A549 (cell line): ENCODE data around the gene DAB2. TPM values are rescaled to one million over a fixed set of nuclear protein-coding genes. Genes with fewer than 3 reads are reported as not detected.

Source experiments
- ATAC-seq, 2 experiments: fragments of 200-7000 bp in 1 of 2; fragments of >200 bp in 1 of 2; cut with Nextera tagmentation in 1 of 2; cut with Tn5 transposase in 1 of 2; 3 replicates each; pipeline versions ENCODE4 v1.8.0 to v1.9.1; 2018 to 2020; ENCODE audit warnings: mild to moderate bottlenecking in 1 of 2, moderate library complexity in 1 of 2
- CTCF ChIA-PET: fragments of 300-600 bp; sonication (Branson Sonifier 250); formaldehyde crosslinking; extraction: SDS; loops from one replicate; lab custom pipeline; 2021; ENCODE audit warnings: antibody characterized with exemption, inconsistent platforms; lab: Yijun Ruan, JAX
- POLR2A ChIA-PET: fragments of 350-600 bp; formaldehyde crosslinking; extraction: SDS; loops from one replicate; lab custom pipeline; 2021; ENCODE audit warnings: antibody characterized with exemption, inconsistent platforms; lab: Yijun Ruan, JAX
- DNase-seq, 2 experiments: peaks; one replicate each; pipeline versions ENCODE4 v3.0.0 to v3.0.0-alpha.2; 2011 to 2016; ENCODE audit warnings: low read depth in 1 of 2, low spot score in 1 of 2
- FAIRE-seq: peaks from 2 replicates; lab custom pipeline; 2011; peaks lifted over from hg19 to GRCh38; lab: Jason Lieb, UNC
- H3K27ac ChIP-seq, 2 experiments: fragments of >200 bp; sonication (Bioruptor Twin); formaldehyde crosslinking; 3 replicates each; pipeline ENCODE4 v1.5.1; 2016 to 2017
- H3K4me1 ChIP-seq: fragments of >200 bp; sonication (Bioruptor Twin); formaldehyde crosslinking; 3 replicates; pipeline ENCODE4 v1.6.1; 2016
- H3K4me2 ChIP-seq: fragments of >200 bp; sonication (Bioruptor Twin); formaldehyde crosslinking; 3 replicates; pipeline ENCODE4 v1.6.1; 2016
- H3K4me3 ChIP-seq: fragments of >200 bp; sonication (Bioruptor Twin); formaldehyde crosslinking; 3 replicates; pipeline ENCODE4 v1.5.1; 2016
- H3K9me3 ChIP-seq: fragments of >200 bp; sonication (Bioruptor Twin); formaldehyde crosslinking; 3 replicates; pipeline ENCODE4 v1.6.1; 2016
- CHD2 ChIP-seq: fragments of 150-350 bp; IDR thresholded peaks from 2 replicates; pipeline ENCODE4 v1.6.1; 2014; ENCODE audit warnings: low read length; ENCODE audit not compliant: partially characterized antibody
- EHF ChIP-seq: fragments of 250-450 bp; sonication (Bioruptor Pico); IDR thresholded peaks from 2 replicates; pipeline ENCODE4 v1.5.0; 2020; ENCODE audit warnings: mild to moderate bottlenecking
- EP300 ChIP-seq, 2 experiments: fragments of >200 bp; sonication (Bioruptor Twin); formaldehyde crosslinking; IDR thresholded peaks; 2 replicates in 1 of 2; 3 replicates in 1 of 2; pipeline ENCODE4 v1.6.1; 2016 to 2017
- GATA3 ChIP-seq: IDR thresholded peaks from 2 replicates; pipeline ENCODE4 v1.6.1; 2012; ENCODE audit warnings: borderline replicate concordance
- HEYL ChIP-seq: fragments of 250-450 bp; sonication (Bioruptor Pico); IDR thresholded peaks from 2 replicates; pipeline ENCODE4 v1.8.0; 2021; ENCODE audit warnings: mild to moderate bottlenecking, moderate library complexity
- HOXB13 ChIP-seq: fragments of 250-450 bp; sonication (Bioruptor Pico); IDR thresholded peaks from 2 replicates; pipeline ENCODE4 v1.5.0; 2020; ENCODE audit warnings: low read depth, mild to moderate bottlenecking, moderate library complexity
- JUN ChIP-seq, 2 experiments: fragments of >200 bp; sonication (Bioruptor Twin); formaldehyde crosslinking; IDR thresholded peaks; 2 replicates in 1 of 2; 3 replicates in 1 of 2; pipeline ENCODE4 v1.6.1; 2016 to 2017
- JUNB ChIP-seq: fragments of >200 bp; sonication (Bioruptor Twin); formaldehyde crosslinking; IDR thresholded peaks from 2 replicates; pipeline ENCODE4 v1.6.1; 2016
- KDM1A ChIP-seq: fragments of 200-600 bp; sonication (generic); IDR thresholded peaks from 2 replicates; pipeline ENCODE4 v1.6.1; 2016; ENCODE audit warnings: low read depth, mild to moderate bottlenecking
- MAFK ChIP-seq: fragments of 450-650 bp; IDR thresholded peaks from 2 replicates; pipeline ENCODE4 v1.6.1; 2014; ENCODE audit not compliant: partially characterized antibody
- MAZ ChIP-seq: fragments of 150-350 bp; IDR thresholded peaks from 2 replicates; pipeline ENCODE4 v1.6.1; 2014; ENCODE audit warnings: antibody characterized with exemption, low read depth, low read length, borderline replicate concordance
- NPAS2 ChIP-seq: fragments of 250-450 bp; sonication (Bioruptor Pico); IDR thresholded peaks from 2 replicates; pipeline ENCODE4 v1.8.0; 2022; ENCODE audit warnings: mild to moderate bottlenecking, moderate library complexity, borderline replicate concordance
- PHF8 ChIP-seq: fragments of 200-600 bp; sonication (generic); IDR thresholded peaks from 2 replicates; pipeline ENCODE4 v1.6.1; 2016; ENCODE audit warnings: low read depth, mild to moderate bottlenecking, antibody characterized with exemption, moderate library complexity, borderline replicate concordance
- POLR2A ChIP-seq: IDR thresholded peaks from 2 replicates; pipeline ENCODE4 v1.6.1; 2012; ENCODE audit warnings: mild to moderate bottlenecking, low read length
- RCOR1 ChIP-seq: fragments of 150-350 bp; IDR thresholded peaks from 2 replicates; pipeline ENCODE4 v1.6.1; 2014; ENCODE audit warnings: antibody characterized with exemption, low read length, low read depth
- SREBF2 ChIP-seq: fragments of 450-650 bp; IDR thresholded peaks from 2 replicates; pipeline ENCODE4 v1.6.1; 2014; ENCODE audit warnings: mild to moderate bottlenecking, moderate library complexity
- ZFP36 ChIP-seq: fragments of 450-650 bp; IDR thresholded peaks from 2 replicates; pipeline ENCODE4 v1.6.1; 2014; ENCODE audit warnings: borderline replicate concordance; ENCODE audit not compliant: partially characterized antibody
- WGBS: methylation state at CpG from one replicate; pipeline ENCODE4 v1.1.6; 2017; ENCODE audit errors: missing lambda C conversion rate; 5-methylcytosine and 5-hydroxymethylcytosine counted together
- polyA plus RNA-seq, 4 experiments: library from polyadenylated mRNA; depleted of rRNA in 3 of 4; stranded (reverse); fragments of >200 nt; fragmentation: RNase III in 1 of 4; extraction: RNeasy Plus Mini Kit Qiagen cat#74134 plus additional on column Dnase treatment in 1 of 4; gene quantifications; 2 replicates in 3 of 4; 3 replicates in 1 of 4; pipeline ENCODE4 v1.2.3, GENCODE V29; 2011 to 2017
- TF ChIP-seq, protein P1 (sequence below): fragments of 150-350 bp; IDR thresholded peaks from 2 replicates; pipeline ENCODE4 v1.6.1; 2014; ENCODE audit warnings: low read depth, mild to moderate bottlenecking, low read length
- TF ChIP-seq, protein P2 (sequence below): fragments of >200 bp; sonication (Bioruptor Twin); formaldehyde crosslinking; IDR thresholded peaks from 2 replicates; pipeline ENCODE4 v1.6.1; 2016
- TF ChIP-seq, protein P3 (sequence below): fragments of >200 bp; sonication (Bioruptor Twin); formaldehyde crosslinking; IDR thresholded peaks from 3 replicates; pipeline ENCODE4 v1.6.1; 2016
- TF ChIP-seq, protein P4 (sequence below): fragments of 450-650 bp; IDR thresholded peaks from 2 replicates; pipeline ENCODE4 v1.6.1; 2014; ENCODE audit warnings: antibody characterized with exemption
- TF ChIP-seq, protein P5 (sequence below): IDR thresholded peaks from 2 replicates; pipeline ENCODE4 v1.6.1; 2012

The DAB2 gene
- polyA plus RNA-seq, 2 of the 4 experiments (the other 2 are of a cell fraction) = 13.6 to 17.1 TPM

DNA sequence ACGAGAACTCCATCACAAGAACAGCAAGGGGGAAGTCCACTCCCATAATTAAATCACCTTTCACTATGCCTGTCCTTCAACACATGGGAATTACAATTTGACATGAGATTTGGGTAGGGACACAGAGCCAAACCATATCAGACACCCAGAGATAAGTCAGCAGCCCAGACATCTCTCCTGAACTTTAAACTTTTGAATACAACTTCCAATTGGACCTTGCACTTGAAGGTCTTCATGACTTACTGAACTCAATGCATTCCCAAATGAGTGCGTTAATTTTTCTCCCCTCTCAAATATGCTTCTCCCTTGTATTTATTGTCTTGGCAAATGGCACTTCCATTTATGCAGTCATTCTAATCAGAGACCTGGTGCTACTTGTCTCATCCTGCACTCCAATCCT lies 72.6 kb downstream of the DAB2 start (continued):
- TF ChIP-seq GATA3 (no peak), JUN (IDR thresholded peaks at IDR 0.05) (no peak)
- TF ChIP-seq, protein P1, sequence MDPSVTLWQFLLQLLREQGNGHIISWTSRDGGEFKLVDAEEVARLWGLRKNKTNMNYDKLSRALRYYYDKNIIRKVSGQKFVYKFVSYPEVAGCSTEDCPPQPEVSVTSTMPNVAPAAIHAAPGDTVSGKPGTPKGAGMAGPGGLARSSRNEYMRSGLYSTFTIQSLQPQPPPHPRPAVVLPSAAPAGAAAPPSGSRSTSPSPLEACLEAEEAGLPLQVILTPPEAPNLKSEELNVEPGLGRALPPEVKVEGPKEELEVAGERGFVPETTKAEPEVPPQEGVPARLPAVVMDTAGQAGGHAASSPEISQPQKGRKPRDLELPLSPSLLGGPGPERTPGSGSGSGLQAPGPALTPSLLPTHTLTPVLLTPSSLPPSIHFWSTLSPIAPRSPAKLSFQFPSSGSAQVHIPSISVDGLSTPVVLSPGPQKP = no peak

DNA sequence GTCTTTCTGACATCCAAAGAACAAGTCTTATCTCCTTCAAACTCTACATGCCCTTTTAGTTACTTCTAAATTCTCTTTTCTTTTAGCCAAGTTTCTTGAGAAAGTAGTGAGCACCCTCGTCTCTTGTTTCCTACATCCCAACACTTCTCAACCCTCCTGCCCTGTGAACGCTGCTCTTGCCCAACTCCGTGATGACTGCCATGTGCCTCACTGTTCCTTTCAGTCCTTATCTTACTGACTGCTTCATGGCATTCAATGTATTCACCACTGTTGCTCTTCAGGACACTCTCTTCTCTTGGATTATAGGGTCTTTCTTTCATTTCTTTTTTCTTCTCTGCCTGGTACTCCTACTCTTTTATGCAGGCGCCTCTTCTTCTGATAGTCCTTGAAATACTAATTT lies 75.3 kb downstream of the DAB2 start:
- CTCF ChIA-PET = no interaction called here
- FAIRE-seq = no peak

DNA sequence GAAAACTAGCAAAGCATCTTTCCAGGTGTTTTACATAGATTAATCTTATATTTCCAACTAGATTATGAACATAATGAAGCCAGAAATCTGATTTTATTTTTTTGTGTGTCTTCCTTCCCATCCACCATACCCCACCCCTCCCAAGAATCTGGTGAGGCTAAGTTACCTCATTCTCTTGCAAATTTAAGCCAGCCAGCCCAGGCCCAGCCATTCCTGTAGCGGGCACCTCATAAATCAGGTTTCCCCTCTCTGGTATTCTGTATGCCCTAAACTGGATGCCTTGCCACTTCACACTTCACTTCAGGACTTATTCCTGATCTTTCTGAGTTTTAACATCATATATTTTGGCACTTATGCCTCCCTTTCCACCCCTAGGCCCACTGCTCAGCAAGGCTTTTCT lies 82.3 kb downstream of the DAB2 start:
- H3K9me3 ChIP-seq = no peaks in the 10 kb centered on the region
- CTCF ChIA-PET = no interaction called here
- DNase-seq = no peak
- H3K4me2 ChIP-seq = no peak overlapping the region
- no peak overlapping the region for H3K27ac ChIP-seq
- no peak overlapping the region for H3K4me3 ChIP-seq
- ATAC-seq = no peak
- H3K4me1 ChIP-seq = no peaks in the 10 kb centered on the region
- TF ChIP-seq MAZ (no peak), KDM1A (no peak), EHF (CRISPR knock-in tag) (no peak)
- TF ChIP-seq, all 56 proteins: peak for 0
- POLR2A ChIA-PET = no interaction called here
- no peak for FAIRE-seq
- WGBS = 93% methylated on average over 1 of the region's 1 CpG

More for the DNA sequence above, 75.3 kb downstream of the DAB2 start:
- no peak for ATAC-seq
- POLR2A ChIA-PET = no interaction called here
- 40% methylated on average over 4 of the region's 4 CpGs for WGBS
- Histone ChIP-seq H3K9me3 (peaks cover 15% of the 10 kb centered on the region; the same call in 2 of the 3 replicates), H3K4me2 (no peak overlapping the region), H3K4me1 (no peaks in the 10 kb centered on the region), H3K27ac (no peak overlapping the region), H3K4me3 (no peak overlapping the region)
- TF ChIP-seq SREBF2 = no peak
- TF ChIP-seq, protein P2, sequence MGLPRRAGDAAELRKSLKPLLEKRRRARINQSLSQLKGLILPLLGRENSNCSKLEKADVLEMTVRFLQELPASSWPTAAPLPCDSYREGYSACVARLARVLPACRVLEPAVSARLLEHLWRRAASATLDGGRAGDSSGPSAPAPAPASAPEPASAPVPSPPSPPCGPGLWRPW = no peak
- TF ChIP-seq, protein P3, sequence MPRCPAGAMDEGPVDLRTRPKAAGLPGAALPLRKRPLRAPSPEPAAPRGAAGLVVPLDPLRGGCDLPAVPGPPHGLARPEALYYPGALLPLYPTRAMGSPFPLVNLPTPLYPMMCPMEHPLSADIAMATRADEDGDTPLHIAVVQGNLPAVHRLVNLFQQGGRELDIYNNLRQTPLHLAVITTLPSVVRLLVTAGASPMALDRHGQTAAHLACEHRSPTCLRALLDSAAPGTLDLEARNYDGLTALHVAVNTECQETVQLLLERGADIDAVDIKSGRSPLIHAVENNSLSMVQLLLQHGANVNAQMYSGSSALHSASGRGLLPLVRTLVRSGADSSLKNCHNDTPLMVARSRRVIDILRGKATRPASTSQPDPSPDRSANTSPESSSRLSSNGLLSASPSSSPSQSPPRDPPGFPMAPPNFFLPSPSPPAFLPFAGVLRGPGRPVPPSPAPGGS = no peak
- no peak for TF ChIP-seq ZFP36
- TF ChIP-seq HEYL (CRISPR knock-in tag) = no peak
- TF ChIP-seq, protein P4, sequence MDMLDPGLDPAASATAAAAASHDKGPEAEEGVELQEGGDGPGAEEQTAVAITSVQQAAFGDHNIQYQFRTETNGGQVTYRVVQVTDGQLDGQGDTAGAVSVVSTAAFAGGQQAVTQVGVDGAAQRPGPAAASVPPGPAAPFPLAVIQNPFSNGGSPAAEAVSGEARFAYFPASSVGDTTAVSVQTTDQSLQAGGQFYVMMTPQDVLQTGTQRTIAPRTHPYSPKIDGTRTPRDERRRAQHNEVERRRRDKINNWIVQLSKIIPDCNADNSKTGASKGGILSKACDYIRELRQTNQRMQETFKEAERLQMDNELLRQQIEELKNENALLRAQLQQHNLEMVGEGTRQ = no peak
- TF ChIP-seq EP300 (IDR thresholded peaks at IDR 0.05) = no peak
- TF ChIP-seq PHF8 = no peak
- TF ChIP-seq HOXB13 (CRISPR knock-in tag) = no peak
- TF ChIP-seq CHD2 = no peak
- no peak for TF ChIP-seq RCOR1
- no peak for TF ChIP-seq MAFK
- no peak for TF ChIP-seq JUNB
- TF ChIP-seq, protein P5, sequence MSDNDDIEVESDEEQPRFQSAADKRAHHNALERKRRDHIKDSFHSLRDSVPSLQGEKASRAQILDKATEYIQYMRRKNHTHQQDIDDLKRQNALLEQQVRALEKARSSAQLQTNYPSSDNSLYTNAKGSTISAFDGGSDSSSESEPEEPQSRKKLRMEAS = no peak
- no peak for TF ChIP-seq NPAS2 (CRISPR knock-in tag)
- no peak for TF ChIP-seq POLR2A
- no peak for DNase-seq
